Sciatic nerve (tissue), 2 donors: ENCODE measurements around the gene SNCA. TPM values are rescaled to one million over a fixed set of nuclear protein-coding genes. Genes with fewer than 3 reads are reported as not detected.

Experiments used
- ATAC-seq: fragments of 200-7000 bp; cut with Tn5 transposase; one replicate; pipeline ENCODE4 v1.9.1; 2020; ENCODE audit warnings: mild to moderate bottlenecking, moderate library complexity
- DNase-seq: peaks from one replicate; pipeline ENCODE4 v3.0.0-alpha.2; 2020; ENCODE audit warnings: low spot score
- intact Hi-C: fragments of 100-400 bp; cut with DNase I; formaldehyde crosslinking; loops from one replicate; pipeline ENCODE4 v1.14.2; 2022
- total RNA-seq: library from RNA; stranded (reverse); fragmentation: NEBNext Ultra II Directional; extraction: Animal tissue kit (Norgen Biotek cat#: 25700); gene quantifications from one replicate; pipeline ENCODE4 v1.2.1, GENCODE V29; 2021
- donor health status: DM: no; HTN: no; CAD: no.
- donor health status: DM: no; HTN: no; CAD: no.

Gene SNCA
- total RNA-seq, 1 donor from 2014 or later: 202 TPM

- intact Hi-C loops: no loop called here
- DNase-seq (no peak), ATAC-seq (no peak)
Observed at GRCh38 chr4:89765528-89765927, 71.4 kb downstream of the SNCA start.

- DNase-seq: no peak
- intact Hi-C loops: no loop called here
- no peak for ATAC-seq
Observed at GRCh38 chr4:89762311-89762710, 74.7 kb downstream of the SNCA start.

- ATAC-seq: no peak
- intact Hi-C loops: no loop called here
- DNase-seq: no peak
Observed at GRCh38 chr4:89759426-89759825, 77.5 kb downstream of the SNCA start.

- ATAC-seq (no peak), DNase-seq (no peak)
- intact Hi-C loops: no loop called here
Observed at GRCh38 chr4:89757154-89757719, 79.7 kb downstream of the SNCA start.

GRCh38 chr4:89755220-89755619, 81.7 kb downstream of the SNCA start:
- ATAC-seq: no peak
- no peak for DNase-seq
- intact Hi-C loops: no loop called here

GRCh38 chr4:89754531-89754930, 82.4 kb downstream of the SNCA start:
- intact Hi-C loops: no loop called here
- no peak for ATAC-seq
- DNase-seq: no peak

- ATAC-seq (peak; percentile 57), DNase-seq (no peak)
- intact Hi-C loops: no loop called here
Observed at GRCh38 chr4:89753601-89754066, 83.3 kb downstream of the SNCA start.

GRCh38 chr4:89752932-89753598, 83.9 kb downstream of the SNCA start:
- no peak for DNase-seq
- ATAC-seq: peak; percentile 52
- intact Hi-C loops: no loop called here

- ATAC-seq (no peak), DNase-seq (no peak)
- intact Hi-C loops: no loop called here
Observed at GRCh38 chr4:89751416-89751815, 85.5 kb downstream of the SNCA start.

GRCh38 chr4:89746377-89746776, 90.6 kb downstream of the SNCA start:
- DNase-seq (no peak), ATAC-seq (no peak)
- intact Hi-C loops: no loop called here

GRCh38 chr4:89745708-89746107, 91.3 kb downstream of the SNCA start:
- intact Hi-C loops: no loop called here
- ATAC-seq (no peak), DNase-seq (no peak)

GRCh38 chr4:89744914-89745313, 92.0 kb downstream of the SNCA start:
- intact Hi-C loops: no loop called here
- DNase-seq (no peak), ATAC-seq (no peak)

GRCh38 chr4:89741768-89742167, 95.2 kb downstream of the SNCA start:
- no peak for DNase-seq
- intact Hi-C loops: no loop called here
- no peak for ATAC-seq

- no peak for DNase-seq
- intact Hi-C loops: no loop called here
- ATAC-seq: no peak
Observed at GRCh38 chr4:89739311-89739988, 97.5 kb downstream of the SNCA start.

- DNase-seq (no peak), ATAC-seq (no peak)
- intact Hi-C loops: no loop called here
Observed at GRCh38 chr4:89737888-89738287, 99.1 kb downstream of the SNCA start.

GRCh38 chr4:89733946-89734345, 103.0 kb downstream of the SNCA start:
- ATAC-seq (no peak), DNase-seq (no peak)
- intact Hi-C loops: no loop called here

GRCh38 chr4:89727238-89727637, 109.7 kb downstream of the SNCA start:
- intact Hi-C loops: no loop called here
- DNase-seq (no peak), ATAC-seq (no peak)

- ATAC-seq (no peak), DNase-seq (no peak)
Observed at GRCh38 chr4:89725268-89725667, 111.7 kb downstream of the SNCA start.

GRCh38 chr4:89724716-89725115, 112.2 kb downstream of the SNCA start:
- ATAC-seq: no peak
- intact Hi-C loops: no loop called here
- DNase-seq: no peak

More at GRCh38 chr4:89725268-89725667, 111.7 kb downstream of the SNCA start:
- intact Hi-C loops: no loop called here

- DNase-seq (no peak), ATAC-seq (no peak)
- intact Hi-C loops: no loop called here
Observed at GRCh38 chr4:89723096-89723495, 113.9 kb downstream of the SNCA start.
